NCI-H1694 (cell line): ENCODE measurements around the gene CROCC2.

ENCODE experiments used
- DNase-seq: peaks from one replicate; lab custom pipeline; 2025; lab: John Stamatoyannopoulos, UW

CROCC2 gene

DNA sequence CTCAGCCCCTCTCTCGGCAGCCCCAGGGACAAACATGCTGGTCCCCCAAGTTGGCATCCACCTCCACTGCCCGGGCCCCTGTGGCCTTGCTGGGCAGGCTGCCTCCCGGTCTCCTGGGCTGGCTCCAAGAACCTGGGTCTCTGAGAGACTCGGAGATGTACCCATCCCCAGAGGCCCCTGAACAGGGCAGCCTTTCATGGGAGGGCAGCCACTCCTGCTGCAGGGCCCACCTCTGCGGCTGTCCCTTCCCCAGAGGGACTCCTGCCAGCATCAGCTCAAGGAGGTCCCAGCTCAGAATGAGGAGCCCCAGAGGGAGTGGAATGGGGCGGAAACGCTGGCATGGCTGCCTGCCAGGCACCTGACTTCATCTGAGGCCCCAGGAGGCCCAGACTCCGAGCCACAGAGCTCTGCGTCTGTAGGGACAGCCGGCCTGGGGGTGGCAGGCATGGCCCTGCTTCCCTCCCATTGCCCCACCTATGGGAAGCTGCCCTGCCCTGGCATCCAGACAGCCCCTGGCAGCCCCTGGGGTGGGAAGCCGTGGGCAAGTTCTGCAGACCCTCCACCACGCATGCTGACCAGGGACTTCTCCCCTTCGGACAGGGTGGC lies 857 bp upstream of the CROCC2 start:
- DNase-seq: no peak

DNA sequence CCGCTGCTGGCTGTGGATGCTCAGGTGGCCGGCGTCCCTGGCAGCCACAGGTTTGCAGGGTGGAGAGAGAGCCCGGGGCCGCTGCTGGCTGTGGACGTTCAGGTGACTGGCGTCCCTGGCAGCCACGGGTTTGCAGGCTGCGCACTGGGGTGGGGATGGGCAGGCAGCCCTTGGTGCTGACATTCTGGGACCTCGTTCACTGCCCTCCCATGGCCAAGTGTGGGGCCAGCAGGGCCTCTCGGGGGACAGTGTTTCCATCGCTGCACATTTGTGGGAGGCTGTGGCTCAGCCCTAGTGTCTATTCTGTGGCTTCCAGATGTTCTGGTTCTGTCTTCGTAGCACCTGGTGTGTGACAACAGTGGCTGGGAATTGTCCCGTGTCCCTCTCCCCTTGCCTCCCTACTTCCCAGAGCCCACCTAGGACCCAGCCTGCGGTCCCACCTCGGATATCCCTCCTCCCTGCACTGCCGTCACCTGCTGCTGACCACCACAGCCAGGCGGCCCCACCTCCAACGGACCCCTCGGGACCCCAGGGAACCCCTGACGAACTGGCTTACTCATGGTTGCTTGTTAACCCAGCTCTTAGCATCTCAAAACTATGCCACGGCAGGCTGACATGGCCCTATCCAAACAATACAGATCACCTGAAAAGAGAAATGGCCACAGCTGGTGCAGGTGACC lies 915 bp downstream of the CROCC2 start:
- no peak for DNase-seq

DNA sequence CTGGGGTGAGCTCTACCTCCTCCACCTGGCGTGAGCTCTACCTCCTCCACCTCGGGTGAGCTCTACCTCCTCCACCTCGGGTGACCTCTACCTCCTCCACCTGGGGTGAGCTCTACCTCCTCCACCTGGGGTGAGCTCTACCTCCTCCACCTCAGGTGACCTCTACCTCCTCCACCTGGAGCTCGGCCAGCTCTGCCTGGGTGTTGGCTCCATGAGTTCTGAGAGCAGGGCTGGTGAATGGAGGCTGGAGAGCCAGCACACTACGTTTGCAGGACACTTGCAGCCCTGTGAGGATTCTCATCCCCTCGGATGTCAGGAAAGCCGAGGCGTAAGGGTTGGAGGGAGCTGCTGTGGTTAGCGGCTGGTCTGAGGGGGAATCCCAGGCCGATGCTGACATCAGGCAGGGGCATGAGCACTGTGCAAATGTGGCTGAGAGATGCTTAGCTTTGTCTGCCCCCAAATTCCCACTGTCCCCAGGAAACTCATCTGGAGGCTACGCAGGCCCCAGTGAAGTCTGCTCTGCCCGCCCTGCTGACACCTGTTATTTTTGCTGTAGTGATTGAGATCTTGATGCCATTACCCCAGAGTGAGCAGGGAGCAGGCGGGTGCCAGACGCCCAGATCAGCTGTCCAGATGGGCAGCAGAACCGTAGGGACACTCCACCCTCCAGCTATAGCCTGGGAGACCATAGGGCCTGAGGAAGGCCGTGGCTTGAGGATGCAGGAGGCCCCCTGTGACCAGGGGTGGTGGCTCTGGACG lies 3.3 kb downstream of the CROCC2 start:
- DNase-seq: no peak

DNA sequence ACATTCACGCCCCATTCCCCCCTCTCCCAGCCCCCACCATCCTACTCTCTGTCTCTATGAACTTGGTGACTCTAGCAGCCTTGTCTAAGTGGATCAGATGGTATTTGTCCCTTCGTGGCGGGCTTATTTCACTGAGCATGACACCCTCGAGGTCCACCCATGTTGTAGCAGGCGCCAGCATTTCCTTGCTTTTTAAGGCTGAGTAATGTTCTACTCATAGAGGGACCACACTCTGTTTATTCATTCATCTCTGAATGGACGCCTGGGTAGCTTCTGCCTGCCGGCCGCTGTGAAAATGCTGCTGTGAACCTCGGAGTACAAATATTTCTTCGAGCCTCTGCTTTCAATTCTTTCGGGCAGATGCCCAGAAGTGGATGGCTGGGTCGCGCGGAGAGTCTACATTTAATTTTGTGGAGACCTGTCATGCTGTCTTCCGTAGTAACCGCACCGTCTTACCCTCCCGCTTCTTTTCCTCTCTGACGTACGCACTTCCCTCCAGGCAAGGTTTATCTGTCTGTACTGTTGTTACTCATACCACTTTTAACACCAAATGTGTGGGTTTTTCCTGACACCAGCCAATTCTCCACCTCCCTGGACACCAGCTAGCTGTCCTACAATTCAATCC lies 5.6 kb downstream of the CROCC2 start:
- DNase-seq: no peak

DNA sequence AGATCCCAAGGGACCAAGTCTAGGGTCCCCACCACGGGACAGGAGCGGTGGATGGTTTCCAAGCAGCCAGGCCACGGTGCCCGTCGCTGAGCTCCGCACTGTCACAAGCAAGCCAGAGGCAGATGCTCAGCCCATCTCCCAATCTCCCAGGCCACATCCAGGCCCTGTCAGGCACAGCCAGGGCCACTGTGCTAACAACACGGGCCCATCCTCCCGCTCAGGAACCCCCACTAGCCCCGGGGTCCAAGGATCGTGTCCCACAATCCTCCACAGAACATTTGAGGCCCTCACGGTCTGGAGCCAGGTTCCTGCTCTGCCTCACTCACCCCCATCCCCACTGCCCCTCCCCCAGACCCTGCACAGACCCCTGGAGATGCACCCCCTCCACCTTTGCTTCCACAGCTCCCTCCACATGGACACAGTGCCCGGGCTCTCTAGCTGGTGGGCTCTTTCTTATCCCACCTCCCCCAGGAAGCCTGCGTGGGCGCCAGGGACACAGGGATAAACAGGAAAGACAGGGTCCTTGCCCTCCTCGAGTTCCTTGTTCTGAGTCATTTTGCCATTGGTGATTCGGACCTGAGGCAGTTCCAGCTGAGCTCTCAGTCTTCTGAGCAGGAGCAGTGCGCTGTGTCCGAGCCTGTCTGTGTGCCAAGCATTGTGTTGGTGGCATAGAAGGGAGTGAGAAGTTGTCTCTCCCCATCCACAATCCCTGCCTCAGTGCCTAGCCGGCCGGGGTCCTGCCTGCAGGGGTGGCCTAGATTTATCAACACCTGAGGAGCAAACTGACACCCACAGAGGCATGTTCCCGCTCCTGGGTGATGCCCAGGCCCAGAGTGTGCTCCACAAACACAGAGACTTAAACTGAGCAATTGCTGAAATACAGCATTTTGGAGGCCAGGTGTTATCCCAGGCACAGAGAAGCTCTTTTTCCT lies 7.0 kb downstream of the CROCC2 start:
- DNase-seq: no peak

DNA sequence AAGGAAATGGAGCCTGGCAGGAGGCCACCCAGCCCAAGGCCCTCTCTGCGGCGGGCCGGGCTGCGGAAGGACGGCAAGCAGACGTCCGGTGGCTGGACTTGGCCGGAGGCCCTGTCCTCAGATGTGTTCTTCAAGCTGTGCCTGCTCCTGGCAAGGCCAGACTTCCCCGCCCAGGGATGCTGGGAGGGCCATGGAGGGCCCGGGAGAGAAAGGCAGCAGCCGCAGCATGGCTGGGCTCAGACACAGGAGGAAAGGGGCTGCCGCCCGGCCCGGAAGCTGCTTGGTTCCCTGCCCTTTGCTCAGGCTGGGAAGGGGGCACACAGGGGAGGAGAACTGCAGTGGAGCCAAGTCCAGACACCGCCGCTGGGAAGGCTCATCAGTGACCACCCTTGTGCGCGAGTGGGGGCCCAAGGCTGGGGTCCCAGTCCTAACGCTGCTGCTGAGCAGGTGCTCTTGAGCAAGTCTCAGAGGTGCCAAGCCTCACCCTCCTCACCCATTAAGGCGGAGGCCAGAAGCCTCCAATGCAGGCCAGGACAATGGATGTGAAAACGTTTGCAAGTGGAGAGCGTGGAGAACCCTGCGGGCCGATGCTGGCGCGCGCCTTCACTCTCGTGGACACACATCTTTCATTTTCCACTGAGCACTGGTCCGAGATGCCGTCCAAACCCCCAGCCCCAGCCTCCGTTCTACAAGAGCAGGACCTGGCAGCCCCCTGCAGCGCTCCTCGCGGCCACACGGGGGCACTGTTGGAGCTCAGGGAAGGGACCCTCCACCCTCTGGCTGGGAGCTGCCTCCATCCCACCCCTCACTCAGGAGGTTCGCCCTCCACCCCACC lies 7.9 kb downstream of the CROCC2 start:
- DNase-seq: peak; percentile 42

DNA sequence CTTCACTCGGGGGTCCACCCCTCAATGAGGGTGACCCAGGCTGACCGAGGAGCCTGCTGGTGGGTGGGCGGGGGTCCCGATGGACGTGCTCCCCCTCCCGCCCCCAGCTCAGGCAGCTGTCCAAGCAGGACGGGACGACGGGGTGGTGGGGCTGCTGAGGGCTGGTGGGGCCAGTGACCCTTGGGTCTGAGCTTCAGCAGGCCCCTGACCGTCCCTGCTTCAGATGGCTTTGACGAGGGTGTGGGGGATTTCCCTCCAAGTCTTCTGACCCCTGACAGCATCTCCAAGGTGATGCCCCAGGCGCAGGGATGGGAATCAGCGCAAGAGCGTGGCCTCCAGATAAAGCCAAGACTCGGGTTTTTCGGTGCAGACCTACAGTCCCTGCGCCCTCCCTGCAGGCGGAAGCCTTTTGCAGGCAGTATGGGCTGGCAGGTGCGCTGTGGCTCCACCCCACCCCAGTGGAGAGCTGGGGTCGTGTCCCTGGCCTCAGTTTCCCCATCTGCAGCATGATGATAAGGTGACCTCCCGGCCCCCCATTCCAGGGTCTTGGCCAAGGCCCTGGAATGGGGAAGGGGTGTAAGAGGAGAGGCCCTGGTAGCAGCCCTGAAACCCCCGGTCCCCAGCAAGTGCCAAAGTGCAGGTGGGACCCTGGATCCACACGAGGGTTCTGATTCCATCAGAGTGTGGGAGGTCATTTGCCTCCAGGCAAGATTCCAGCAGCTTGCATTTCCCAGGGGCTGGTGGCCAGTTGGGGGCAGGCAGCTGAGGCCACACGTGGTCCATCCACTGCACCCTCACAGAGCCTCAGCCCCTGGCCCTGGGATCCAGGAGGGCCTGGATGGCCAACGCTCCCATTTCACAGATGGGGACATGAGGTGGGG lies 8.7 kb downstream of the CROCC2 start:
- DNase-seq: no peak

DNA sequence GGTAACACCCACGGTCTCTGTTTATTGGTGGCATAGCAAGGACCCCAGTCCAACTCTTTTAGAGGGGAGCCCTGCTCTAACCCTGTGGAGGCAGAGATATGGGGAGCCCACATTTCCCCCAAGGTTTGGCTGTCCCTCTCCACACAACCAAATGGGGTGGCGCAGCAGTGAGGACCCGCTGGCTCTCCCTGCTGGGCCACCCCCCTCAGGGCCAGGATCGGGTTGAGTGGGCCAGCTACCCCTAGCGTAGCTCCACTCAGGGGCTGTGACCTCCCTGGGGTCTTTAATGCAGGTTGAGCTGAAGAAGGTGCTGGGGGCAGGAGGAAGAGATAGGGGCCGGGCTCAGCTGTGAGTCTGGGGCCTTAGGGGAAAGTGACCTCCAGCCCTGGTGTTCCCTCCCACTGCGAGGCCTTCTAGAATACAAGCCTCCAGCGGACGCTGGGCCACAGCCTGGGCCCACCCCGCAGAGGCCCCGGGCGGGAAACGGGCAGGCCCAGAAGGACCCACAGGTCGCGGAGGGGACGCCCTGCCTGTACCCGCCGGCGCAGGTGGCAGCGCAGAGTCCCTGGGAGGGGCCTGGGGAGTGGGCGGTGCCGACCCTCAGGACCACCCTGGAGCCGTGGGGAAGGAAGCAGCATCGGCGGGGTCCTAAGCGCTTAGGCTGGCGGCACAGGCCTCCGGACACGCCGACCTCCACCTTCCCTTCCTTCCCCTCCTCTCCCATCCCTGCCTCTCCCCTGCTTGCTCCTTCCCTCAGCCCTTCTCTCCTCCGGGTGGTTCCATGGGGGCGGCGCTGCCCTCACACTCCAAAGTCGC lies 9.6 kb downstream of the CROCC2 start:
- no peak for DNase-seq

DNA sequence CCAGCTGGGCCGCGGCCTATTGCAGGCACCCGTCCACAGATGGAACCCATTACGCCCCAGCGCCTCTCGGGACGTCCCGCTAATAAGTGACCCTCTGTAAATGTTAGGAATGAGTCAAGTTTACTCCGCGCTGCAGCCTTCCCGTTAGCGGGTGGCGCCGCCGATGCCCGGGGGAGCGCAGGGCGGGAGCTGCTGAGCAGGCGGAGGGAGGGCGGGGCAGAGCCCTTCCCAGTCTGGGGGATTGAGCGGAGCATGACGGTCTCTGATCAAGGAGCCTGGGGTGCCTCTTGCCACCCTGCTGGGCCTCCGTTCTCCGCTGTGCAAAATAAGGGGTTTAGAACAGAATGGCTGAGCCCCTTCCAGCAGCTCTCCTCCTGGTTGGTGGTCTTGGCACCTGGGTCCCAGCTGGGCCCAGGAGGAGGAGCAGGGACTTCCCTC lies 10.5 kb downstream of the CROCC2 start:
- no peak for DNase-seq

DNA sequence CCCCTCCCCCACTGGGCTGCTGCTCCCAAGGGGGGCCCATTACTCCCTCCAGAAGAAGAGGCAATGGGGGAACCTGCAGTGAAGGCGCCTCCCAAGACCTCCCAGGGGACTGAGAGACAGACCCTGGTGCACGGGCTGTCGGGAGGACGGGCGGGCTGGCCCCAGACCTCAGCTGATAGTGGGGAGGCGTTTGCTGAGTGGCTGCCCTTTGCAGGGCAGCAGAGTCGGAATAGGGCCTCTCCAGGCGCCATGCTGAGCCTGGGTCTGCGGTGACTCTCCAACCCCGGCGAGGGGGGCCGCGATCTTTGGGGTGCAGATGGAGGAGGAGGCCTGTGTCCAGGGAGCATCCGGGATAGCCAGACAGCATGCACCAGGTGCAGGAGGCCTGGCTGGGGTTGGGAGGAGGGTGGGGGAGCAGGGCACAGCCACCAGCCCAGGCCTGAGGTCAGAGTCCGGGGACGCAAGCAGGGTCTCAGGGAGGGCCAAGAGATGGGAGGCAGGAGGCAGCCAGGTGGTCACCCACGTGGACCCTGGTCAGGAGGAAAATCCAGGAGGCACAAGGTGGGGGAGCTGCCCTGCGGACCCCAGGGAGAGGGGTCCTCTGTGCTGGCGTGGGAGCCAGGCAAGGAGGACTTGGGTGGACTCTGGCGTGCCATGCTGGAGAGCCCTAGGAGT lies 11.0 kb downstream of the CROCC2 start:
- no peak for DNase-seq

DNA sequence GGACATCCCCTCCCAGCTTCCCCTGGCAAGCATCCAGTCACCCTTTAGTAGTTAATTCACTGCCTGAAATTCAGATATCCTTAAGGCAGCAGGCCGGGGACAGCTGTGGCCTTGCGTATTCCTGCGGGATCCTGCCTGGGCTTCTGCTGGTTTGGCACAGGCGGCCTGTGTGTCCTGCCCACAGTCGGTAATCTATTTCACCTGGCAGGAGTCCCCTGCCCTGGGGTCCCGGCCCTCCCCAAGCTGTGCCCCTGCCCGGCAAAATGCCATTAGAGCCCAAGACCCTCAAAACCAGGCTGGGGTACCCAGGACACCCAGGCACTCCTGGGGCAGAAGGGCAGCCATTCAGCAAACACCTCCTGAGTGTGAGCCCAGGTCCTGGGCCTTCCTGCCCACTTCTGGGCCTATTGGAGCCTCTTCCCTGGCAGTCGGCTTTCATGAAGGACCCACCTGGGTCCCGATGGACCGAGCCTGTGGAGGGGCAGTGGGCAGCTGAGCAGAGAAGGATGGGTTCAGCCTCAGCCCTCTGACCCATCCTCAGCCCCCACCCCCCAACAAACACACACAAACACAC lies 11.6 kb downstream of the CROCC2 start:
- no peak for DNase-seq

DNA sequence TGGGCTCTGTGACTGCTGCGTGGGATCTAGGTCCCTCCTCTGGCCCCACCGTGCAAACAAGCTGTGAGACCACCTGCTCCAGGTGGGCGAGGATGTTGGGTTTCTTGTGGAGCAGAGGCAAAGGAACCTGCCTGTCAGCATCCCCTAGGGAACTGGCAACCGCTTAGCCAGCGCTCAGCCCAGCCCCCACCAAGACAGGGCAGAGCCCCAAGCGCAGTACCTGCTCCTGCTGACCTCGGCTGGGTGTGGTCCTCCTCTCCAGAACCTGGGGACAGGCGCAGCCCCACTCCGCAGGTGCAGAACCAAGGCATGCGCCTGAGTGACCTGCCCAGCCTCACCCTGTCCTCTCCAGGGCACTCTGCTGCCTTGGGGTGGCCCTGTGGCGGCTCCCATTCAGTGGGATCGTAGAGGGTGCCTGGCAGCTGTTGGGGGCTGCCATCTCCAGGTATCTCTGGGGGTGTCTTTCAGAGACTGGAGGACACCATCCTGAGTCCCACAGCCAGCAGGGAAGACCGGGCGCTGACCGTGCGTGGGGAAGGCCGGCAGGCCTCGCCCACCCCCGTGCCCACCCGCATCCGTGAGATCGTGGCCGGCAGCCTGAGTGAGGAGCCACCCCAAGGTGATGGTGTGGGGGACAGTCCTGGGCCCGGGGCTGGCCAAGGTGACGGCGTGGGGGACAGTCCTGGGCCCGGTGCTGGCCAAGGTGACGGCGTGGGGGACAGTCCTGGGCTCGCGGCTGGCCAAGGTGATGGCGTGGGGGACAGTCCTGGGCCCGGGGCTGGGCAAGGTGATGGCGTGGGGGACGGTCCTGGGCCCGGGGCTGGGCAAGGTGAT lies 12.3 kb downstream of the CROCC2 start:
- no peak for DNase-seq

DNA sequence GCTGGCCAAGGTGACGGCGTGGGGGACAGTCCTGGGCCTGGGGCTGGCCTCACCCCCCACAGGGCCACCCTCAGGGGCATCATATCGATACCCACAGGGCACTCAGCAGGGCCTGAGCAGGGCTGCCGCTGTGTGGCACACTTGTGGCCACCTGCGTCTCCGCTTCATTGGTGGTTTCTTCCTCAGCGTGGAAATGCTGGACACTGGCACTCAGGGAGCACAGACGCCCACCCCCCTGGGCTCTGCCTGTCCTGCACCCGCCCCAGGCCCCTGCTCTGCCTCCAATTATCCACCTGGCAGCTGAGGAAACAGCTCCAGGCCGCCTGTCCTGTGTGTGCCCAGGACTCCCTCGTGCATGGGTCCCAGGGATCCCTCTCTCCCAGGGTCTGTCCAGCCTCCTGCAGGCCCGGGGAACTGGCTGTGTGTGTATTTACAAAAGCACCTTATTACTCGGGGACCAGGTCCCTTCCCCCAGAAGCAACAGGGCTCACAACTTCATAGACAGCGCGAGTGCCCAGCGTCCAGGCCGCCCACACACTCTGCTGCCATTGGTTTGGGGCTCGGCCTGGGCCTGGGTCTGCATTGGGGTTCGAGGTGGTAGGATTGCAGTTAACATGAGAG lies 13.1 kb downstream of the CROCC2 start:
- no peak for DNase-seq

DNA sequence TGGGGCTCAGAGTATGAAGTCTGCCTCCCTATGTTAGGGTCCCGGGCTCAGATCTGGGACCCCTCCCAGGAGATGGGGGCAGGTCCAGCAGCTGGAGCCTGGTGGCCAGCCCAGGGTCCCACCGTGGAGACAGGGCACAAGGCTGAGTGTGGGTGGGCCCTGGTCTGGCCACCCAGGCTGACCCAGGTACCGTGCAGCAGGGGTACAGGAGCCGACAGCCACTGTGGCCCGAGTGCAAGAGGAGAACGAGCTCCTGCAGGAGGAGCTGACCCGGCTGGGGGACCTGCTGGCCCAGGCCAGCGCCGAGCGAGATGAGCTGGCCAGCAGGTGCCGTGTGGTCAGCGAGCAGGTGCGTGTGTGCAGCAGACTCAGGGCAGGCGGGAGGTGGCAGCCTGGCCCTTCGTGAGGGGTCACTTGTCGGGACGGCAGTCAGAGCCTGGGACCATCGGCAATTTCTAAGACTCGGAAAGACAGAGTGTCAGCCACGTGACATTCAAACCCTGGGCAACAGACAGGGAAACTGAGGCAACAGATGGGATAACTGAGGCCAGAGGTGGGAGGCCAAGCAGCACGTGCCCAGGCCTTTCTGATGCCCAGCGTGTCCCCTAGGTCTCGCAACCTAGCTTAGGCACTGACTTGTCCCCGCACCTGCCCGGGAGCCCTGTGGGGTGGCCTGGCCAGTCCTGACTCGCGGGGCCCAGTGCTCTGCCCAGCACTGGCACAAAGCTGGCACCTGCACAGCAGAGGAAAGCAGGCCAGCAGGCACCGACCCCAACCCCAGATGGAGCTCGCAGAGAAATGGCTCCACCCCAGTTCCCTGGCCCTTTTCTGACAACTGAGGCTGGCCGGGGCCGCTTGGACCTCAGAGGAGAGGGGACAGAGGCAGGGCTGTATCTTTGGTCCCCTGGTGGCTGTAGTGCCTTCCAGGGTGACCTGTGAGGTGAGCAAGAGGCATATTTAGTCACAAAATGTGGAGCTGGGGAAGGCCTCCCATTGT lies 13.9 kb downstream of the CROCC2 start:
- DNase-seq: no peak

DNA sequence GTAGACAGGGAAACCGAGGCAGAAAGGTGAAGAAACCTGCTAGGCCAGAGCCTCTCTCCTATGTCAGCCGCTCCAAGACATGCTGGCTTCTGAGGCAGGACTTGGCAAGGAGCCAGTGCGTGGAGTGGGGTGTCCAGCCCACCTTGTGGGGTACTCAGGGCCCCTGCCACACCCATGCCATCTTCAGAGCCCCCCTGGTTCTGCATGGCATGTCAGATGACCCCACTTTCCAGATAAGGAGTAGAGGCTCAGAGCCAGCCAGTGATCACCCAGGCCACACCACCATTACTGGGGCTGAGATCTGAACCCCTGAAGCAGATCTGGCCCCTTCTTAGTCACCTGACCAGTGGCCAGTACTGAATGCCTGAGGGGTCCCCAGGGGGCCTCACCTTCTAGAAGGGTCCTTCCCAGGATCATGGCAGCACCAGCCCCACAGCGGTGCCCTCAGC lies 14.7 kb downstream of the CROCC2 start:
- DNase-seq: no peak
